OCI-LY1 (cell line): ENCODE measurements around the gene ACYP2.

ENCODE experiments used
- CTCF ChIP-seq: fragments of 200-600 bp; sonication (generic), shearing (Covaris generic); IDR thresholded peaks from 2 replicates; pipeline ENCODE4 v1.5.1; 2017; ENCODE audit warnings: mild to moderate bottlenecking, antibody characterized with exemption, low read length, moderate library complexity, mixed read lengths
- EZH2 ChIP-seq: fragments of 200-600 bp; sonication (generic), shearing (Covaris generic); IDR thresholded peaks from 2 replicates; pipeline ENCODE4 v1.8.0; 2017; ENCODE audit warnings: borderline replicate concordance, mixed run types, mild to moderate bottlenecking, antibody characterized with exemption, low read length, moderate library complexity, mixed read lengths

GRCh38 chr2:54289917-54290316 is 174.5 kb downstream of the ACYP2 start:
- TF ChIP-seq CTCF (no peak), EZH2 (no peak)
